A673 (cell line): ENCODE results near the gene PMPCA.

Experiments used
- CTCF ChIP-seq: fragments of 300-800, 200-600 bp; sonication (generic); conservative IDR thresholded peaks from 2 replicates; pipeline ENCODE4 v1.5.1; 2017; ENCODE audit warnings: low read depth, mild to moderate bottlenecking, antibody characterized with exemption, low read length, moderate library complexity, mixed read lengths
- EZH2 ChIP-seq: fragments of 200-600 bp; sonication (generic); IDR thresholded peaks from 2 replicates; pipeline ENCODE4 v1.6.1; 2017; ENCODE audit warnings: borderline replicate concordance, low read depth, mild to moderate bottlenecking, mixed read lengths, antibody characterized with exemption, low read length; ENCODE audit not compliant: poor library complexity, severe bottlenecking

GRCh38 chr9:136418182-136419091, 8.0 kb downstream of the PMPCA start:
- no peak for TF ChIP-seq EZH2
- TF ChIP-seq CTCF = no peak
